Transverse colon (tissue), 4 donors: Measurements from ENCODE around the gene PIM1.

Experiments used
- EP300 ChIP-seq: sonication (generic); formaldehyde crosslinking; IDR thresholded peaks from one replicate; pipeline ENCODE4 v1.6.1; 2017; ENCODE audit warnings: antibody characterized with exemption, low read depth
- POLR2A ChIP-seq: fragments of 450-650 bp; IDR thresholded peaks from one replicate; pipeline ENCODE4 v1.6.1; 2016; ENCODE audit warnings: antibody characterized with exemption, mild to moderate bottlenecking, moderate library complexity
- POLR2AphosphoS5 ChIP-seq, 3 donors: sonication (generic); formaldehyde crosslinking; IDR thresholded peaks; one replicate each; pipeline ENCODE4 v1.6.1; 2016; ENCODE audit warnings: antibody characterized with exemption in 3 of 3
- TF ChIP-seq, protein P1 (sequence below), 5 experiments: fragments of 200-600 bp in 3 of 5; fragments of 450-650 bp in 2 of 5; sonication (generic) in 3 of 5; IDR thresholded peaks; 1 replicate in 2 of 5; 2 replicates in 3 of 5; pipeline ENCODE4 v1.5.1; 2016 to 2017; ENCODE audit warnings: antibody characterized with exemption in 5 of 5, inconsistent platforms in 3 of 5, mild to moderate bottlenecking in 2 of 5, moderate library complexity in 1 of 5

DNA sequence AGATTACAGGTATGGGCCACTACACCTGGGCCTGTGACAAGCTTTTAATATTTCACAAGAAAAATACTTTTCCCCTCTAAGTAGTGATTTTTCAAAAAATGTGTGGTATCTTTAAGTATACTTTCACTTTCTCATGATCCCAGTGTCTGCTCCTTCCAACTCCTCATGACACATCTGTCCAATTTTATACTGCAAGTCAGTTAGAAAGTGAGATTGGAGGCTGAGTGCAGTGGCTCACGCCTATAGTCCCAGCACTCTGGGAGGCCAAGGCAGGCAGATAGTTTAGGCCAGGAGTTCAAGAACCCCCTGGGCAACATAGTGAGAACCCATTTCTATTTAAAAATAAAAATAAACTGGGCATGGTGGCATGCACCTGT lies 20.2 kb downstream of the PIM1 start:
- TF ChIP-seq POLR2A (no peak), POLR2AphosphoS5 (IDR thresholded peaks at IDR 0.05) (no peak), EP300 (no peak)
- TF ChIP-seq, protein P1, sequence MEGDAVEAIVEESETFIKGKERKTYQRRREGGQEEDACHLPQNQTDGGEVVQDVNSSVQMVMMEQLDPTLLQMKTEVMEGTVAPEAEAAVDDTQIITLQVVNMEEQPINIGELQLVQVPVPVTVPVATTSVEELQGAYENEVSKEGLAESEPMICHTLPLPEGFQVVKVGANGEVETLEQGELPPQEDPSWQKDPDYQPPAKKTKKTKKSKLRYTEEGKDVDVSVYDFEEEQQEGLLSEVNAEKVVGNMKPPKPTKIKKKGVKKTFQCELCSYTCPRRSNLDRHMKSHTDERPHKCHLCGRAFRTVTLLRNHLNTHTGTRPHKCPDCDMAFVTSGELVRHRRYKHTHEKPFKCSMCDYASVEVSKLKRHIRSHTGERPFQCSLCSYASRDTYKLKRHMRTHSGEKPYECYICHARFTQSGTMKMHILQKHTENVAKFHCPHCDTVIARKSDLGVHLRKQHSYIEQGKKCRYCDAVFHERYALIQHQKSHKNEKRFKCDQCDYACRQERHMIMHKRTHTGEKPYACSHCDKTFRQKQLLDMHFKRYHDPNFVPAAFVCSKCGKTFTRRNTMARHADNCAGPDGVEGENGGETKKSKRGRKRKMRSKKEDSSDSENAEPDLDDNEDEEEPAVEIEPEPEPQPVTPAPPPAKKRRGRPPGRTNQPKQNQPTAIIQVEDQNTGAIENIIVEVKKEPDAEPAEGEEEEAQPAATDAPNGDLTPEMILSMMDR (IDR thresholded peaks at IDR 0.05): no peak
